Activated T-cell treated with anti-CD3 and anti-CD28 coated beads, Interleukin-2, amount 50 U/mL, for 4 hours (primary cell): ENCODE results near the gene SETD3. TPM values are rescaled to one million over a fixed set of nuclear protein-coding genes. Genes with fewer than 3 reads are reported as not detected.
A peak's percentile ranks its signal among the peaks of the same experiment; 100 is the strongest.

Source experiments
- ATAC-seq, 2 donors: fragments of 200-7000 bp; cut with Tn5 transposase; one replicate each; pipeline ENCODE4 v1.10.0; 2021
- DNase-seq: peaks from one replicate; pipeline ENCODE4 v3.0.0-alpha.2; 2020
- H3K27me3 Mint-ChIP-seq: one replicate; pipeline ENCODE4 v1.8.0; 2021; ENCODE audit warnings: low read depth, mixed read lengths
- H3K36me3 Mint-ChIP-seq: one replicate; pipeline ENCODE4 v1.8.0; 2022; ENCODE audit warnings: mixed read lengths; ENCODE audit not compliant: insufficient read depth
- H3K4me1 Mint-ChIP-seq: one replicate; pipeline ENCODE4 v1.8.0; 2021; ENCODE audit warnings: low read depth, mixed read lengths
- H3K4me3 Mint-ChIP-seq: one replicate; pipeline ENCODE4 v1.8.0; 2021; ENCODE audit warnings: mild to moderate bottlenecking, moderate library complexity, mixed read lengths
- H3K9me3 Mint-ChIP-seq: one replicate; pipeline ENCODE4 v1.8.0; 2021; ENCODE audit warnings: mixed read lengths
- total RNA-seq, 3 donors: library from RNA; stranded (reverse); gene quantifications; one replicate each; pipeline ENCODE4 v1.2.1, GENCODE V29; 2021

Gene SETD3
- total RNA-seq, result 10 to 100 TPM; 51.8 to 58.1 (median 54.8) TPM

DNA sequence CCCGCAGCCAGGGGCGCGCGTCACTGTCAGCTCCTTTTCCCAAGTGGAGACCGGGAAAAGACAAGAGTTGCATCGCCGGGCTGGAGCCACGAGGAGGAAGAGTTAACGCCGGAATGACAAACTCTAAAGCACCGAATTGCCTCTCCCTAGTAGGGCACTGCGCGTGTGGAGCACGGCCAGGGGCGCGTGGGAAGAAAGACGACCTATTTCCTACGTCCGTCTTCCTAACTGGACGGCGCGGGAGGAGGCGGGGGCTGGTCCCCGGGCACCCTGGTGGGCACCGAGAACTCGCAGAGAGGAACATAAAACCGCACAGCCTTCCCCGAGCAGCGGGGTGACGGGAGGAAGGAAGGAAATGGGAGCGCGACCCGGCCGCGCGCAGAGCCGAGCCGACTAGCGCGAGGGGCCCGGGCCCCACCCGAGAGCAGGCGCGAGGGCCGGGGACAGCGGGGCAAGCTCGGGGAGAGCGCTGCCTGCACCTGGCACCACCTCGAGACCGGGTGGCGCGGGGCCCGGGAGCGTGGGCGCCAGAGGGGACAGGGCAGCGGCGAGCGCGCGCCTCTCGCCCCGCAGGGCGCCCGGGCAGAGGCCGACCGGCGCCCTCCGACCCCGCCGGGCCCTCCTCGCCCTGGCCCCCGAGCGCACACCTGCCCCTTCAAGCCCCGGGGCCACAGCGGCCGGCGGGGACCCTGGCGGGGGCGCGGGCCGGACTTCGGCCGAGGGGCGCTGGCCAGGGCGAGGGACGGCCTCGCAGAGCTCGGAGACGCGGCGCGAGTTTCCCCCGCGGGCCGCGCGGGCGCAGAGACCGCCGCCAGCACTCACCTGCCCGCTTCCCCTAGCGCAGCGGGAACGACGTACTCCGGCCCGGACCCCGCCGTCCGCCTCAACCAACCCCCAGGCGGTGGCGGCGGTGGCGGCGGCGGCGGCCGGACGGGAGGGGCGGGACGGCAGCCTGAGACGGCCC lies at the start of gene SETD3:
Gene SETD3, minus strand, starts transcription at position 954 of the 964 bp plus-strand sequence. CDS start 15,054 bp downstream, outside the sequence.
- DNase-seq (peak; percentile 11), ATAC-seq (peak in 1 of 2 donors; percentile 2)
- Mint-ChIP-seq H3K27me3 (no peaks in the 10 kb centered on the region), H3K9me3 (no peaks in the 10 kb centered on the region), H3K4me3 (peak within 1 kb of the TSS; percentile 99), H3K36me3 (no peaks in the 10 kb centered on the region), H3K4me1 (peaks cover 48% of the 10 kb centered on the region)

DNA sequence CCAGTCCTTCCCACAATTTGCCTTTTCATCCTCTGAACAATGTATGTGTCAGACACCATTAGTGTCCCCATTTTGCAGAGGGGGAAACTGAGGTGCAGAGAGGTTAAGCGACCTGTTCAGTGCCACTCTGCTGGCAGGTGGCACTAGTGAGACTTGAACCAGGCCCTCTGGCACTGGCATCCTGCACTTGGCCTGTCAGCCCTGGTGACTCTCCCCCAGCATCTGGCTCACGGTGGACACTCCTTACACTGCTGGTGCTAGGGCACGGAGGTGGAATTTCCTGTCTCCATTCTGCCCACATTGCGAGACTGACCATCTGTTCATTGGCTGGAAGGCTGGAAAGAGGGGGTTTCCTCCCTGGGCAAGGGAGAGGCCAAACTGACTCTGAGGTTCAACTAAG lies 49.2 kb upstream of the SETD3 start:
- Mint-ChIP-seq H3K4me3 (no peak overlapping the region), H3K9me3 (no peaks in the 10 kb centered on the region), H3K27me3 (no peaks in the 10 kb centered on the region), H3K36me3 (no peaks in the 10 kb centered on the region), H3K4me1 (peaks cover 10% of the 10 kb centered on the region)
- no peak for DNase-seq
- ATAC-seq, result no peak

DNA sequence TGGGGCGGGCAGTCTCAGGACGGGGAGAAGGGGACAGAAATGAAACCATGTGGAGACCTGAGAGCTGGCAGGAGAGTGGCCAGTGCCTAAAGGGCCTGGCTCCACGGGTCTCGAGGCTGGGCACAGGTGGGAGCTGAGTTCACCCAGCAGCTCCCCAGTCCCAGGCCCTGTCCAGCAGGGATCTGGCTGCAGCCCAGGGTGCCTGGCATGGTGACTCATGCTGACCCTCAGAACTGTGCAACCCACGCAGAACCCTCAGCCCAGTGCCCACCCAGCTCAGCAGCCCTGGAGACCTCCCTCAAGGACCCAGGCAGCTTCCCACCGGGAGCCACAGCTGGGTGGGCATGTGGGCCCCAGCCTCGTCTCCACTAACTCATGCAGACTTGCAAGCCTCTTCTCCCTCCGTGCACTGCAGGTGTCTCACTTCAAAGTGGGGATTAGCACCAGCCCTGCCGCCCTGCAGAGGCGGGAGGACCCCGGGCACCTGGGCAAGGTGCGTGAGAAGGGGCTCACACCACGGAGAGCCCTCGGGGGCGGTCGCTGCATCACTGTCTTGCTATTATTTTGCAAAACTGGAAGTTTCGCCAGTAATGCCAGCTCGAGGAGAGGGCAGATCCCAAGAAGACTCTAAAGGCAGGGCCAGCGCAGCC lies 46.9 kb upstream of the SETD3 start:
- H3K36me3 Mint-ChIP-seq, result no peaks in the 10 kb centered on the region
- DNase-seq (no peak), ATAC-seq (no peak)
- H3K4me1 Mint-ChIP-seq, result peaks cover 18% of the 10 kb centered on the region
- H3K9me3 Mint-ChIP-seq, result no peaks in the 10 kb centered on the region
- no peaks in the 10 kb centered on the region for H3K27me3 Mint-ChIP-seq
- H3K4me3 Mint-ChIP-seq, result no peak overlapping the region

DNA sequence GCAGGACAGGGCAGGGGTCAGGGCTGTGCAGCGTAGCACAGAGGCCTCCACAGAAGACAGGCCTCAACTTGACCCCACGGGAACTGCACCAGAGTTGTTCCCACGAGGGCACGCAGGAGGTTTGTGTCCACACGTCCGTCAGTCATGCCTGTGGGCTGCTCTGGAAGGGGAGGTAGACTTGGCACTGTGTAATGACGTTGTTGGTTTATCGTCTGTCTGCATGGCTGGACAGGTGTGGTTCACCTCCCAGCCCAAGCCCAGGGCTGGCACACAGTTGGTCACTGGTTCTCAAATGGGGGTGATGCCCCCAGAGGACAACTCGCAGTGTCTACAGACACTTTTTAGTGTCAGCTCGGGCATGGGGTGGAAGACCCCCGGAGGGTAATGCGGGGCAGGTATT lies 46.4 kb upstream of the SETD3 start:
- no peaks in the 10 kb centered on the region for H3K36me3 Mint-ChIP-seq
- no peak overlapping the region for H3K4me3 Mint-ChIP-seq
- peaks cover 18% of the 10 kb centered on the region for H3K4me1 Mint-ChIP-seq
- ATAC-seq (no peak), DNase-seq (no peak)
- no peaks in the 10 kb centered on the region for H3K27me3 Mint-ChIP-seq
- no peaks in the 10 kb centered on the region for H3K9me3 Mint-ChIP-seq

DNA sequence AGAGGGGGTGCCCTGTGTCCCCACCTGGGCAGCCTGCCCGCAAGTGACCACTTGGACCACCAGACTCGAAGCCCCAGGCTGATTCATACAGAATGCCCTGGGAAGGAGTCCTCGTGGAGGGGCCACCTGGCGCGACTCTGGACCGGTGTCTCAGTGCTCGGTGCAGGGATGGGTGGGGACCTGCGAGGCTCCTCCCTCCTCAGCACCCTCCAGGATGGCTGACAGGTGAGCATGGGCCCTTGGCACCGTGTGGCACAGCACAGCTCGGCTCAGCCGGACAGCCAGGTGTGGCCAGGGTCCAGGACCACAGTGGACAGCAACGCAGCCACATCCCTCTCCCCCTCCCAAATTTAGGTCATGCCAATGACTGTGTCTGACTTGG lies 45.0 kb upstream of the SETD3 start:
- H3K27me3 Mint-ChIP-seq, result no peaks in the 10 kb centered on the region
- ATAC-seq (no peak), DNase-seq (no peak)
- peaks cover 18% of the 10 kb centered on the region for H3K4me1 Mint-ChIP-seq
- H3K4me3 Mint-ChIP-seq, result no peak overlapping the region
- no peaks in the 10 kb centered on the region for H3K36me3 Mint-ChIP-seq
- H3K9me3 Mint-ChIP-seq, result no peaks in the 10 kb centered on the region

DNA sequence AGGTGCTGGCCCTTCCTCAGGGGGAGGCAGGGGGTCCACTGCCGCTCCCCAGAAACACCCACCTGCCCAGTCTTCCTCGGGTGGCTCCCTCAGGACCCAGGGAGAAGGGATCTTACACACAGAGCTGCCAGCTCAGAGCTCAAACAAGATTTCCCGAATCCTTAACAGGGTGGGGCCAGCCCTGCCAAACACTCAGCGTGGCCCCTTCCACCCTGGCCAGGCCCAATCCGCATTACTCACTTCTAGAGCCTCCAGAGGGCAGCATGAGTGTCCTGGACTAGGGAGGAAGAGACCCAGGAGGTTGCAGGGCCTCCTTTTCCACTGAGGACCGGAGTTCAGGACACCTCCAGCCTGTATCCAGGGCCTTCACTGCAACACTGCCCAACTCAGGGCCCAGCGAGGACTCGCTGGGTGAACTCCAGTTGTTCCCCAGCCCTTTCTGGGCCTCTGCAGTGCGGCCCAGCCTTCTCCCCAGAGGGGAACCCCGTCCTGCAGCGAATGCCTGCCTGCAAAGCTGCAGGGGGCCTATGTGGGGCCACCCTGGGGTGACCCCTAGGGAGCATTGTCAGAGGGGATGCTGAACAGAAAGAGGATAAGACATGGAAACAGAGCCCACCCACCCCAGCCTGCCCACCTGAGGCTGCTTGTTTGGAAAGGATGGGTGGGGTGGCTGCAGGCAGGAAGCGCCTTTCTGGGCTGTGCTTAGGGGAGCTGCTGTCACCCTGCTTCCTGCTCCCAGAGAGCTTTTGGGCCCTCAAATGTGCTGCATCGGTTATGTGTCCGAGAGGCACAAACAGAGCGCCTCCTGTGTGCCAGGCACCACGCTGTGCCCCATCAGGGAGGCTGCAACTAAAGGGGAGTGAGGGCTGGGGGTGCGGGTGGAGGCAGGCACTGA lies 44.4 kb upstream of the SETD3 start:
- Mint-ChIP-seq H3K36me3 (no peaks in the 10 kb centered on the region), H3K4me3 (peak overlapping the region; percentile 51), H3K9me3 (no peaks in the 10 kb centered on the region), H3K27me3 (no peaks in the 10 kb centered on the region), H3K4me1 (peaks cover 18% of the 10 kb centered on the region)
- DNase-seq (no peak), ATAC-seq (peak; percentile 42 to 64)

DNA sequence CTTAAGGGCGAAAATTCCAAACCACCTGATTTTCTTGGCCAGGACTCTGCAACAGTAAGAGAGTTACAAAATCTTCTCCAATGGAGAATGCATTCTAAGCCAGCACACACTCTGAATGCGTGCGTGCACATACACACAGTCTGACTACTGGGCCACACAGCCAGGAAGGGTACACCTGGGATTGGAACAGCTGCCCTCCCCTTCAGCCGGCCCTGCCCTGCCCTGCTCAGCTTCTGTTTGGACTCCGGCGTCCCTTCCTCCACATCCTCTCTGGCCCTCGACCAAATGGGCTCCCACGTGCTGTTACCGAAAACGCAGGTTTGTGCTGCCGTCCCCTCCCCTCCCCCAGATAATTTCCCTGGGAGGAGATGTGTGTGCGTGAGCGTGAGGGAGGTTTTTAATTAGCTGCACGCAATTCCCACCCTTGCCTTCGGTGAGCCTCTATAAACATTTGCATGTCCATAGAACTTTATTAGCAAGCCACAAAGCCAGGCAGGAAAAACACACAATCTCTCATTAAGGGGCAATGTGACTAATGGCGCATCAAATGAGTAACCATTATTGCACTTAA lies 43.5 kb upstream of the SETD3 start:
- H3K9me3 Mint-ChIP-seq, result no peaks in the 10 kb centered on the region
- H3K27me3 Mint-ChIP-seq, result no peaks in the 10 kb centered on the region
- H3K36me3 Mint-ChIP-seq, result no peaks in the 10 kb centered on the region
- no peak overlapping the region for H3K4me3 Mint-ChIP-seq
- H3K4me1 Mint-ChIP-seq, result peaks cover 18% of the 10 kb centered on the region
- DNase-seq, result no peak
- no peak for ATAC-seq

DNA sequence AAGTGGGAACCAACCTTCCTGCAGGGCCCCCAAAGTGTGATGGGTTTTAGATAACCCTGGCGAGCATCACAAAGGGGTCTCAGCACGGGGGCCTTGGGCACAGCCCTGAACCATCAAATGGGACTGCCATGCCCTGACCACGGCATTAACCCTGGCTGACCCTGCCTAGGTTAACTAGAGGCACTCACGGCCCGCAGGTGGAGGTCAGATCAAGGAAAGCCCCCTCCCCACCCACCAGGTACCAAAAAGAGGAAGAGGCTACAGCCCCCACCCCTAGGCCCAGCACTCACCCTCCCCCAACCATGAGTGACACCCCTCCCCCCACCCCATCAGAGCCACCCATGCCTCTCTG lies 43.0 kb upstream of the SETD3 start:
- Mint-ChIP-seq H3K27me3 (no peaks in the 10 kb centered on the region), H3K4me1 (peaks cover 18% of the 10 kb centered on the region)
- ATAC-seq, result no peak

DNA sequence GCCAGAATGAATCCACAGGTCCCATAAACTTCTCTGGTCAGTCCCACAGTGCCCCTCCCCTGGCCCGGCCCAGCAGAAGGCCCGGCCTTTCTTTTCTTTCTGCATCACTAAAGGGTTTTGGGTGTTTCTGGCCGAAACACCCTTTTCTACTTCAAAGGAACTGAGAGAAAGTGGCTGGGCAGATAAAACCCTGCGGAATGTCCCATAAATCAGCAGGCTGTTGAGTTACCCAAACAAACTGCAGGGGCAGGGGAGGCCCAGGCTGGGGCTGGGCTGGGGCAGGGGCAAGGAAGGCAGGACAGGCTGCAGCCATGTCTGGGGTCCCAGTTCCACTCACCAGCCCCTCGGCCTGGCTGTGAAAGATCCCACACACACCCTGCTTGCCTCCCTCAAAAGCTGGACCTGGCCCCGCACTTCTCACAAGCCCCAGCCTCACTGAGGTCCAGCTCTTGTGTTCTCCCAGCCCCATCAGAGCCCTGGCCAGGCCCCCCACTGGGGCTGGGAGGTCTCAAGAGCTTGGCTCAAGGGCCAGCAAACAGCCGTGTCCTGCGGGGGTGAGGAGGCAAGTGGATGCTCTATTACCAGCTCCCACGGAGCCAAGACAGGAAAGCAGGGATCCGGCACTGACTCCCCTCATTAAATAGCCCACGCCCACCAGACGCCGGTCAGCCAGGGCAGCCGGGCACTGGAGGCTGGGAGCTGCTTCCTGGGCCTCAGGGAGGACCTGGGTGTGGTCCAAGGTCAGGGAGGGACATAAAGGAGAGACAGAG lies 42.5 kb upstream of the SETD3 start:
- Mint-ChIP-seq H3K27me3 (no peaks in the 10 kb centered on the region), H3K4me1 (peaks cover 18% of the 10 kb centered on the region), H3K9me3 (no peaks in the 10 kb centered on the region), H3K4me3 (no peak overlapping the region), H3K36me3 (no peaks in the 10 kb centered on the region)
- no peak for DNase-seq
- no peak for ATAC-seq

More for the DNA sequence above, 43.0 kb upstream of the SETD3 start:
- DNase-seq, result no peak
- H3K4me3 Mint-ChIP-seq, result no peak overlapping the region
- H3K36me3 Mint-ChIP-seq, result no peaks in the 10 kb centered on the region
- H3K9me3 Mint-ChIP-seq, result no peaks in the 10 kb centered on the region

DNA sequence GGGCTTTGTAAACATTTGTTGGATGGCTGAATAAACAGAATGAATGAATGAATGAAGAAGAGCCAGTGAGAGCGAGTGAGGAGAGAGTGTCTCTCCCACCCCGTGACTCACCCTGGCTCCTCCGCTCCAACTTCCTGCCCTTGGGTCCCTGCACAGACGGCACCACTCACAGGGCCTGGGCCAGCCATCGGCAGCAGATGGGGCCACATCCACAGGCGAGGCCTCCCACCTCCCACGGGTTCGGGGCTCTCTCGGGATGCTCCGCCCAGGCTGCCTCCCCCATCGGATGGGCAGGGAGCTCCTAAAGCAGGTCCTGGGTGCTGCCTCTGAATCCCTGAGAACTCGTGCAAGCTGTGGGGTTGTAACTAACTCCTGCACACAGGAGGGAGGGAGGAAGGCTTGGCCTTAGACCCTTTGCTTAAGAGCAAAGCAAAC lies 41.8 kb upstream of the SETD3 start:
- no peak overlapping the region for H3K4me3 Mint-ChIP-seq
- DNase-seq, result no peak
- H3K36me3 Mint-ChIP-seq, result no peaks in the 10 kb centered on the region
- H3K27me3 Mint-ChIP-seq, result no peaks in the 10 kb centered on the region
- no peaks in the 10 kb centered on the region for H3K9me3 Mint-ChIP-seq
- H3K4me1 Mint-ChIP-seq, result peaks cover 18% of the 10 kb centered on the region
- no peak for ATAC-seq

DNA sequence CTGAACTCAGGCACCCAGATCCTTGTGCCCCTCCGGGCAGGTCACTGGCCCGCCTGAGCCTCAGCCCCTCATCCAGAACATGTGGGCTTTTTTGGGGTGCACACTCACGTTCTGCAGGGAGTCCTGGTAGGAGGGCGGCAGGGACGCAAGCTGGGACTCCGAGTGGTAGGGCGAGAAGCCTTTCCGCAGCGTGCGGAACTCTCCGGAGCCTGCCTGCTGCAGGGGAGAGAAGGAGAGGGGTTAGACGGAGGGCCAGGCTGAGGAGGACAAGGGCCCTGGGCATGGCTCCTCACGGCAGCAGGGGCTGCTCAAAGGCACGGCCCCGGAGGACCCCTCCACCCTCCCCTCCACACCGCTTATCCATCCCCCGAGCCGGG lies 41.4 kb upstream of the SETD3 start:
- ATAC-seq (no peak), DNase-seq (no peak)
- peaks cover 18% of the 10 kb centered on the region for H3K4me1 Mint-ChIP-seq
- no peak overlapping the region for H3K4me3 Mint-ChIP-seq
- no peaks in the 10 kb centered on the region for H3K9me3 Mint-ChIP-seq
- H3K27me3 Mint-ChIP-seq, result no peaks in the 10 kb centered on the region
- H3K36me3 Mint-ChIP-seq, result no peaks in the 10 kb centered on the region

DNA sequence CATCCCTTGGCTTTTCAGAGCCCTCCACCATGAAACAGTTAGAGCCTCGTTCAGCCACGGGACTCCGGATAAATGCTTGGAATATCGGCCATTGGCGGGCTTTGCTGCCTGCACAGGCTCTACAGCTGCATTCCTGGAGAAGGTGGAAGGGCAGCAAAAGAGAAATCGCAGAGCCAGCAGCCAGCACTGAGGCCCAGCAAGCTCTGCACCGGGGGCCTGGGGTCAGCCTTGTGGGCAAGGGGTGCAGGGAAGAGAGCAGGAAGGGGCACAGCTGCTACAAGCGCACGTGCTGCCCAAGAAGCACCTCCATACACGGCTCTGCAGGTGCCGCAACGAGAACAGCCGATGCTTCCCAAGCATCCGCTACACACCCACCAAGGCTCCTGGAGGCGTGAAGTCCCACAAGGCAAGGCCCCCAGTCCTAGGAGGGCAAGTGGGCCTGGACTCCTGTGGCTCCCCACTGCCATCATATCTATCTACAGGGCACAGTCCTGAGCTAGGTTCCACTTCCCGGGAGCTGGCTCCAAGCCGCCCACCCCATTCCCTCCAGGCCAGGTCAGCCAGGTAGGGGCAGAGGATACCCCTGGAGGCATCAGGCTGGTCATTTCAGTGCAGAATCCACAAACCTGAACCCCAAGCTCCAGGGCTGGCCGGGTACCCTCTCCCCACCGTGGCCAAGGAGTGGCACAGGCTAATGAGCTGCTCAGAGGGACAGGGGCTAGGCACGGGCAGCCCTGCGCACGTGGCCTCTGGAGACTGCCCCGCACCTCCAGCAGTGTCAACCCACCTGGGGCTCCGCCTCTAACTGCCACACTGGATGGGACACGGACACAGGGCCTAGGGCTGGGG lies 40.7 kb upstream of the SETD3 start:
- Mint-ChIP-seq H3K9me3 (no peaks in the 10 kb centered on the region), H3K4me3 (no peak overlapping the region), H3K4me1 (peaks cover 18% of the 10 kb centered on the region), H3K36me3 (no peaks in the 10 kb centered on the region), H3K27me3 (no peaks in the 10 kb centered on the region)
- DNase-seq (no peak), ATAC-seq (no peak)
